Sigmoid colon (tissue), 7 donors: ENCODE measurements around the gene MRPL10. TPM values are rescaled to one million over a fixed set of nuclear protein-coding genes. Genes with fewer than 3 reads are reported as not detected.

Experiments
- DNase-seq: peaks from one replicate; pipeline ENCODE4 v3.0.0-alpha.2; 2019
- H3K27ac ChIP-seq, 4 donors: fragments of 200-600 bp; sonication (generic); one replicate each; pipeline ENCODE4 v1.5.1; 2016 to 2019; ENCODE audit warnings: mild to moderate bottlenecking in 1 of 4
- H3K27me3 ChIP-seq, 3 donors: fragments of 200-600 bp; sonication (generic); one replicate each; pipeline ENCODE4 v1.5.1; 2019; ENCODE audit warnings: mild to moderate bottlenecking in 1 of 3
- H3K36me3 ChIP-seq, 4 donors: fragments of 200-600 bp; sonication (generic); one replicate each; pipeline ENCODE4 v1.5.1; 2016 to 2019
- H3K4me1 ChIP-seq, 4 donors: fragments of 200-600 bp; sonication (generic); one replicate each; pipeline ENCODE4 v1.5.1; 2017 to 2019
- H3K4me3 ChIP-seq, 4 donors: fragments of 200-600 bp; sonication (generic); one replicate each; pipeline ENCODE4 v1.5.1; 2017 to 2019; ENCODE audit warnings: mild to moderate bottlenecking in 2 of 4, moderate library complexity in 1 of 4
- H3K9me3 ChIP-seq, 4 donors: fragments of 200-600 bp in 3 of 4; sonication (generic) in 3 of 4; one replicate each; pipeline versions ENCODE4 v1.5.1 to v1.6.1; 2013 to 2019
- EP300 ChIP-seq, 4 donors: sonication (generic); formaldehyde crosslinking; IDR thresholded peaks; one replicate each; pipeline ENCODE4 v1.6.1; 2017; ENCODE audit warnings: antibody characterized with exemption in 4 of 4
- POLR2A ChIP-seq, 2 donors: fragments of 450-650 bp; IDR thresholded peaks; one replicate each; pipeline ENCODE4 v1.6.1; 2016; ENCODE audit warnings: antibody characterized with exemption in 2 of 2, mild to moderate bottlenecking in 2 of 2, moderate library complexity in 2 of 2
- POLR2AphosphoS5 ChIP-seq, 4 donors: sonication (generic); formaldehyde crosslinking; IDR thresholded peaks; one replicate each; pipeline ENCODE4 v1.6.1; 2017; ENCODE audit warnings: antibody characterized with exemption in 4 of 4
- WGBS, 2 donors: extraction: QIAGEN DNeasy Blood & Tissue Kit; methylation state at CpG; one replicate each; pipeline ENCODE4 v1.1.7; 2013; 5-methylcytosine and 5-hydroxymethylcytosine counted together
- intact Hi-C: fragments of 100-400 bp; cut with DNase I; formaldehyde crosslinking; loops from one replicate; pipeline ENCODE4 v1.15.1; 2023
- polyA plus RNA-seq, 3 donors: library from polyadenylated mRNA; stranded (reverse); fragments of 200-250 nt; gene quantifications; one replicate each; pipeline ENCODE4 v1.2.3, GENCODE V29; 2013
- total RNA-seq, 4 donors: library from RNA; depleted of rRNA; stranded (reverse); fragments of >200 nt; gene quantifications; one replicate each; pipeline ENCODE4 v1.1.0, GENCODE V29; 2016
- TF ChIP-seq, protein P1 (sequence below), 4 experiments: fragments of 450-650 bp in 3 of 4; fragments of 200-600 bp in 1 of 4; IDR thresholded peaks; one replicate each; pipeline ENCODE4 v1.5.1; 2016 to 2019; ENCODE audit warnings: antibody characterized with exemption in 4 of 4, mild to moderate bottlenecking in 3 of 4, moderate library complexity in 2 of 4
- donor health status: healthy with polysubstance abuse.
- donor health status: Bipolar disorder and iron deficiency.
- donor health status: healthy.

The MRPL10 gene
- total and polyA plus RNA-seq, 7 donors, result 38.8 to 58.8 (median 54.8) TPM

DNA sequence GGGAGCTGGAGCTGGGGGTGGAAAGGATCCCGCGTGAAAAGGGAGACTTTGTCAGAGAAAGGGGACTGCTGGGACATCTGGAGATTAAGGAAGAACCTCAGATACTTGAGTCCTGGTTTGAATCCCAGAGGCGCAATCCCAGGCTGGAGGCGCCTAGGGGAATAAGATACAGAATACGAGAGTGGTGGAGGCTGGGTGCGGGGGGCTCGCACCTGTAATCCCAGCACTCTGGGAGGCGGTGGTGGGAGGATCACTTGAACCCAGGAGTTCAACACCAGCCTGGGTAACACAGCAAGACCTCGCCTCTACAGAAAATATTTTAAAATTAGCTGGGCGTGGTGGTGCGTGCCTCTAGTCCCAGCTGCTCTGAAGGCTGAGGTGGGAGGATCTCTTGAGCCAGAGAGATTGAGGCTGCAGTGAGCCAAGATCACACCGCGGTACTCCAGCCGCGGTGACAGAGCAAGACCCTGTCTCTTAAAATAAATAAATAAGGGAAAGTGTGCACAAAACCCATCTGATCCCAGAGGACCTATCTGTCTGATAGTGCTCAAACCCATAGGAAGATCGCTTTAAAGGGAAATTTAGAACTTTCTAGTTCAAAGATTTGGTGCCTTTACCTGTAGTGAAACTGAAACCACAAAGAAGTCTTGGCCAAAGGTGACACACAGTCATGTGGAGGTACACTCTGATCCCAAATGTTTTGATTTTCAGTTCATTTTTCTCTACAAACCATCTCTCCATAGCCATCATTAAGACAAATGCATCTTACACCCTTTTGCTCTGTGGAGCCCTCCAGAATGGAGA is 10.3 kb upstream of the MRPL10 start:
- Histone ChIP-seq H3K27ac (peak overlapping the region; percentile 63 to 80 (median 76)), H3K36me3 (peaks cover 0 to 24% (median 9%) of the 10 kb centered on the region in 4 donors), H3K9me3 (no peaks in the 10 kb centered on the region), H3K4me1 (peaks cover 0 to 22% (median 18%) of the 10 kb centered on the region in 4 donors), H3K27me3 (peaks cover 12 to 18% (median 16%) of the 10 kb centered on the region in 3 donors), H3K4me3 (peak overlapping the region; percentile 71 to 91 (median 80))
- intact Hi-C loops, result loop anchor here (1.0 to 10.0 kb wide), 4 partner anchors 49 to 293 kb away; no protein-coding TSS in a partner anchor
- TF ChIP-seq POLR2A (IDR thresholded peaks at IDR 0.05) (no peak), POLR2AphosphoS5 (IDR thresholded peaks at IDR 0.05) (no peak), EP300 (IDR thresholded peaks at IDR 0.05) (no peak)
- TF ChIP-seq, protein P1, sequence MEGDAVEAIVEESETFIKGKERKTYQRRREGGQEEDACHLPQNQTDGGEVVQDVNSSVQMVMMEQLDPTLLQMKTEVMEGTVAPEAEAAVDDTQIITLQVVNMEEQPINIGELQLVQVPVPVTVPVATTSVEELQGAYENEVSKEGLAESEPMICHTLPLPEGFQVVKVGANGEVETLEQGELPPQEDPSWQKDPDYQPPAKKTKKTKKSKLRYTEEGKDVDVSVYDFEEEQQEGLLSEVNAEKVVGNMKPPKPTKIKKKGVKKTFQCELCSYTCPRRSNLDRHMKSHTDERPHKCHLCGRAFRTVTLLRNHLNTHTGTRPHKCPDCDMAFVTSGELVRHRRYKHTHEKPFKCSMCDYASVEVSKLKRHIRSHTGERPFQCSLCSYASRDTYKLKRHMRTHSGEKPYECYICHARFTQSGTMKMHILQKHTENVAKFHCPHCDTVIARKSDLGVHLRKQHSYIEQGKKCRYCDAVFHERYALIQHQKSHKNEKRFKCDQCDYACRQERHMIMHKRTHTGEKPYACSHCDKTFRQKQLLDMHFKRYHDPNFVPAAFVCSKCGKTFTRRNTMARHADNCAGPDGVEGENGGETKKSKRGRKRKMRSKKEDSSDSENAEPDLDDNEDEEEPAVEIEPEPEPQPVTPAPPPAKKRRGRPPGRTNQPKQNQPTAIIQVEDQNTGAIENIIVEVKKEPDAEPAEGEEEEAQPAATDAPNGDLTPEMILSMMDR (IDR thresholded peaks at IDR 0.05), result peak in 1 of 4 experiments; percentile 43
- DNase-seq, result no peak
- WGBS, 2 donors, result 56 to 69% methylated on average over 16 of the region's 16 CpGs

DNA sequence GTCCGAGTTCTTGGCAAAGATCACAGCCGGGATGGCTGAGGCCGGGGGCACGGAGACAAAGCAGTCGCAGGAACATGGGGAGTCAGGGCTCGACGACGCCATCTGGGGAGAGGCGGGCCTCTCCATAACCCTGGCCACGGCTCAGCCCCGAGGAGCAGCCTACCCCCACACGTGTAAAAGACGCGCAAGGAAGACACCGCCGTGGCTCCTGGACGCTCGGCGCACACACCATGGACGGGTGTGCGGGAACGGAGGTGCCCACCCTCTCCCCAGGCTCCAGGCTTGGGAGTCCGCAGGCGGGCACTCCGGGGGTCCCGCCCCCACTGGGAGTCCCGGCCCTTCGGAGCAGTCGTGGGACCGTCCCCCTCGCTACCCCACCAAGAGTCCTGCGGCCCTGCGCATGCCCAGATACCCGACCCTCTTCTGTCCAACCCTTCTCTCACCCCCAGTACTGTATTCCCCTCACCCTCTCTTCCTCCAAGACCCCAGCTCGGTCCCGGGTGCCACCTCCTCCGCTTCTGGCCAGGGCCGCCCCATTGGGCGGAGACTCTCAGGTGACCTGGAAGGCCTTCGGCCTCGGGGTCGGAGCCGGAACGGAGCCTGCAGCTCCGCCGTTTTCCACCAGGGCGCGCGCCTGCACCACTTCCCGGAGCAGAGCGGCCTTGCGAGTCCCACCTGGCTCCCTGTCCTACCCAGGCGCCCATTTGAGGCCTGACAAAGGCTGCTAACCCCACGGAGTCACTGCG is 9.6 kb upstream of the MRPL10 start, which contains the start of gene SCRN2:
SCRN2 (minus strand) TSS at position 532 of the 746 bp plus-strand sequence; CDS start at position 102, 430 bp downstream.
- peak; percentile 94 for DNase-seq
- TF ChIP-seq POLR2A (IDR thresholded peaks at IDR 0.05) (no peak), POLR2AphosphoS5 (IDR thresholded peaks at IDR 0.05) (peak in 2 of 4 donors; percentile 48 to 57), EP300 (IDR thresholded peaks at IDR 0.05) (no peak)
- TF ChIP-seq, protein P1 (IDR thresholded peaks at IDR 0.05), result peak; percentile 96 to 99 (median 98)
- peak within 1 kb of the TSS; percentile 63 to 80 (median 76) for H3K27ac ChIP-seq

DNA sequence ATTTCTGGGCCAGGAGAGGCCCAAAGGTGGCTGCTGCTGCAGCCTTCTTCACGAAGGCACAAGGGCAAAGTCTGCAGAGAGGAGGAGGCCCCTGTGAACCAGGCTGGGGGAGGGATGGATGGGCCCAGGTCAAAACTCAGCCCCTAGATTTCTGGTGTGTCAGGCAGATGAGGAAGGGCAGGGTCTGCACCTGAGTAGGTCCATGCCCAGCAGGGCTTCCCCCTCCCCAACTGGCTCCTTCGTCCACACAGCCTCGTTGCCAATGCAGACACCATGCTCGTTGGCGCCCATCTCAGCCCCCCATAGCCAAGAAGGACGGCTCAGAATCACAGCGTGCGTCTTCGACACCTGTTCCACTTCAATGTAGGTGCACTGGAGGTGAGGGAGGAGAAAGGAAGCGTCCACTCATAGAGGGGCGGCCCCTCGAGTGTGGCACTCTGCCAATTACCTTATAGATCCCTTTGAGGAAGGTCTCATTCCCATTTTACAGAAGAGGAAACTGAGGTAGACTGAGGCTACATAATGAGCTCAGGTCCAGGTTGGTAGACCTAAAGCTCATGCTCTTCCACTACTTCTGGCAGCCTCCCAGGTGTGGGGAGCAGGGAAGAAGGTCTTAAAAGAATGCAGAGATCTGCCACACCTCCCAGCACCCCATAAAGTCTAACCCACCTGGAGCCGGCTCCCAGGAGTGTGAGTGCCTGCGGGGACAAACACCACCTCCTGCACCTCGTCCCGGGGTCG is 8.8 kb upstream of the MRPL10 start:
- Histone ChIP-seq H3K4me1 (peaks cover 0 to 22% (median 18%) of the 10 kb centered on the region in 4 donors), H3K9me3 (no peaks in the 10 kb centered on the region), H3K27me3 (peaks cover 0 to 3% (median 1%) of the 10 kb centered on the region in 3 donors), H3K27ac (peak overlapping the region; percentile 63 to 80 (median 76)), H3K36me3 (peaks cover 0 to 34% (median 9%) of the 10 kb centered on the region in 4 donors), H3K4me3 (peak overlapping the region; percentile 71 to 91 (median 80))
- intact Hi-C loops, result loop anchor here (5.0 to 10.0 kb wide), 2 partner anchors 182 to 295 kb away; no protein-coding TSS in a partner anchor
- no peak for DNase-seq
- no peak for TF ChIP-seq EP300 (IDR thresholded peaks at IDR 0.05)
- TF ChIP-seq, protein P1 (IDR thresholded peaks at IDR 0.05), result no peak
- TF ChIP-seq POLR2AphosphoS5 (IDR thresholded peaks at IDR 0.05), result no peak
- TF ChIP-seq POLR2A (IDR thresholded peaks at IDR 0.05), result no peak
- 42 to 51% methylated on average over 17 of the region's 17 CpGs for WGBS, 2 donors

More for the DNA sequence above, 9.6 kb upstream of the MRPL10 start, which contains the start of gene SCRN2:
- peaks cover 5 to 10% (median 9%) of the 10 kb centered on the region in 3 donors for H3K27me3 ChIP-seq
- H3K9me3 ChIP-seq, result no peaks in the 10 kb centered on the region
- H3K4me1 ChIP-seq, result peaks cover 0 to 22% (median 18%) of the 10 kb centered on the region in 4 donors
- 0% methylated on average over 55 of the region's 55 CpGs for WGBS, 2 donors
- H3K36me3 ChIP-seq, result peaks cover 0 to 31% (median 9%) of the 10 kb centered on the region in 4 donors
- intact Hi-C loops, result loop anchor here (1.0 to 10.0 kb wide), 4 partner anchors 49 to 294 kb away; no protein-coding TSS in a partner anchor
- peak within 1 kb of the TSS; percentile 71 to 91 (median 80) for H3K4me3 ChIP-seq

DNA sequence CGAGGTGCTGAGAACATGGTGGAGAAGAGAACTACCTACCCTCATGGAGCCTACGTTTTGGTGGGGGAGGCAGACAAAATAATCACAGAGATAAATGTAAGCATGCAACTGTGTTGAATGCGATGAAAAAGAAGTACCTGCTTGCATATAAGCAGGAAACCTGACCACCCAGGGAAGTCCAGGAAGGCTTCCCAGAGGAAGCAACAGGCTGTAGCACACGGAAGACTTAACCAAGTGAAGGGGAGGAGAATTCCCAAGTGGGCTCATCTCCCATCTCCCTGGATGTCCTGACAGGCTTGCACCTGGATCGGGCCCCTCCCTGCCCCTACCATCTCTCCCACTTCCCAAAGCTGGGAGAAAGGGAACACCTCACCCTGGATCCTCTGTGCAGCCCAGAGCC is 7.7 kb upstream of the MRPL10 start:
- Histone ChIP-seq H3K27me3 (no peaks in the 10 kb centered on the region), H3K36me3 (peaks cover 0 to 34% (median 9%) of the 10 kb centered on the region in 4 donors), H3K4me1 (peaks cover 0 to 22% (median 18%) of the 10 kb centered on the region in 4 donors), H3K9me3 (no peaks in the 10 kb centered on the region), H3K27ac (no peak overlapping the region), H3K4me3 (no peak overlapping the region)
- WGBS, 2 donors, result 93 to 94% methylated on average over 5 of the region's 5 CpGs
- no peak for DNase-seq
- TF ChIP-seq POLR2AphosphoS5 (IDR thresholded peaks at IDR 0.05) (no peak), POLR2A (IDR thresholded peaks at IDR 0.05) (no peak), EP300 (IDR thresholded peaks at IDR 0.05) (no peak)
- TF ChIP-seq, protein P1 (IDR thresholded peaks at IDR 0.05), result no peak
- intact Hi-C loops, result no loop called here
